ENCODE data around the gene TASL. TPM values are rescaled to one million over a fixed set of nuclear protein-coding genes. Genes with fewer than 3 reads are reported as not detected.

Gene TASL
- 0.30 TPM for total RNA-seq
- long read RNA-seq: 0 reads

DNA sequence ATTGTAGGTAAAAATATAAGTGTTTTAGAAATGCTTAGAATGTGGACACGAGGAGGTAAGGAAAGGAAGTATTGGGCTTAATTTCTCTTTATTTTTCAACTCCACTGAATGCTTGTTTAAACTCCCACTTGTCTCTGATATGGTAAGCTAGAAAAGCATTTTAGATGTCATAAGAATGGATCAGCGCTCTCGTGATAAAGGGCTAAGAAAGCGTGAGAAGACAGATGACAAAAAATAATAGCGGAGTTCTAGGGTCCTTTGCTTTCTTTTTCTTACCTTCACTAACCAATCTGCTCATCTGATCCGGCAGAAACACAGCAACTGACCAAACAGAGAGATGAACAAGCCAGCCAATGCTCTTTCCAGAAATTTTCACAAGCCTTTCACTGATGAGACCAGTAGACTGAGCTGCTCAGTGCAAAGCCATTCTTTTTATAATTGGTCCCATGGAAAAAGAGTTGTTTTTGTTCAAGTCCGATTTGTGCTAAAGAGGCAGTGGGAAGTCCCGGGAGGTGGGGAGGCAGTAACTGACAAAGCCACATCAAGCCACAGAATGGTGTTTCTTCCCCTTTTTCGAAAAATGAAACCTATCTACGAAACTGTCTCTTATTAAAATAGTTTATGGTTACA lies at the start of gene TASL:
Gene TASL (minus strand): TSS at position 405 of the 630 bp plus-strand sequence. CDS start 17,411 bp downstream, outside the sequence.
- Histone ChIP-seq H3K27me3 (ENCODE audit: low read depth) (no peaks in the 10 kb centered on the region), H3K27ac (replicated peaks) (peak within 1 kb of the TSS; percentile 27), H3K4me1 (no peaks in the 10 kb centered on the region), H3K9me3 (replicated peaks) (no peaks in the 10 kb centered on the region), H3K36me3 (no peaks in the 10 kb centered on the region), H3K4me3 (no peak within 1 kb of the TSS)
- no peak for TF ChIP-seq CTCF (IDR thresholded peaks at IDR 0.05; ENCODE audit: borderline replicate concordance)
- no peak for DNase-seq
- intact Hi-C loops (cut with micrococcal nuclease): loop anchor here (10.0 kb wide), 1 partner anchor 137 kb away; no protein-coding TSS in a partner anchor

- intact Hi-C loops (cut with micrococcal nuclease): no loop called here
- Histone ChIP-seq H3K9me3 (replicated peaks) (peaks cover 9% of the 10 kb centered on the region), H3K27ac (replicated peaks) (no peak overlapping the region)
Measured at GRCh38 chrX:30626402-30626801, 48.8 kb upstream of the TASL start.

DNA sequence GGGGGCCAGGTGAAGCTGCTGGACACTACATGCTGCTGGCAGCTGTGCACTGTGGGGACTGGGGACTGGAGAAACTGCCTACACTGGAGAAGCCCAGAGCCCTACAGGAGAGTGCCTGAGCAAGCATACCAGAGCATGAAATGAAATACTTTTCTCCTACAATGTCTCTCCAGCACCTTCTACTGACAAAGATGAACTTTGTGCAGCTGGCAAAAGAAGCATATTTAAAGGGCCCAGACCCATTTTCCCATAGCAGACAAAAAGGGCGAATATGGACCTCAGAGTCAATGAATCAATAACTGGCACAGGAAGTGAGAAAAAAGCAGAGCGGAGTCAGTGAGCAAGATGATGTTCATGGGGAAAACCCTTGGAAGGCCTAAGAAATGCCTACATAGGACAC lies 44.8 kb upstream of the TASL start:
- intact Hi-C loops (cut with micrococcal nuclease): no loop called here
- H3K27ac ChIP-seq (replicated peaks): no peak overlapping the region
- TF ChIP-seq CTCF (IDR thresholded peaks at IDR 0.05; ENCODE audit: borderline replicate concordance): no peak
- no peaks in the 10 kb centered on the region for H3K27me3 ChIP-seq (ENCODE audit: low read depth)
- H3K9me3 ChIP-seq (replicated peaks): peaks cover 9% of the 10 kb centered on the region
- peaks cover 3% of the 10 kb centered on the region for H3K4me1 ChIP-seq
- H3K4me3 ChIP-seq: no peak overlapping the region
- DNase-seq: no peak
- H3K36me3 ChIP-seq: no peaks in the 10 kb centered on the region

More at GRCh38 chrX:30626402-30626801, 48.8 kb upstream of the TASL start:
- Histone ChIP-seq H3K4me1 (no peaks in the 10 kb centered on the region), H3K4me3 (no peak overlapping the region), H3K36me3 (no peaks in the 10 kb centered on the region), H3K27me3 (ENCODE audit: low read depth) (no peaks in the 10 kb centered on the region)
- DNase-seq: no peak
- no peak for TF ChIP-seq CTCF (IDR thresholded peaks at IDR 0.05; ENCODE audit: borderline replicate concordance)

DNA sequence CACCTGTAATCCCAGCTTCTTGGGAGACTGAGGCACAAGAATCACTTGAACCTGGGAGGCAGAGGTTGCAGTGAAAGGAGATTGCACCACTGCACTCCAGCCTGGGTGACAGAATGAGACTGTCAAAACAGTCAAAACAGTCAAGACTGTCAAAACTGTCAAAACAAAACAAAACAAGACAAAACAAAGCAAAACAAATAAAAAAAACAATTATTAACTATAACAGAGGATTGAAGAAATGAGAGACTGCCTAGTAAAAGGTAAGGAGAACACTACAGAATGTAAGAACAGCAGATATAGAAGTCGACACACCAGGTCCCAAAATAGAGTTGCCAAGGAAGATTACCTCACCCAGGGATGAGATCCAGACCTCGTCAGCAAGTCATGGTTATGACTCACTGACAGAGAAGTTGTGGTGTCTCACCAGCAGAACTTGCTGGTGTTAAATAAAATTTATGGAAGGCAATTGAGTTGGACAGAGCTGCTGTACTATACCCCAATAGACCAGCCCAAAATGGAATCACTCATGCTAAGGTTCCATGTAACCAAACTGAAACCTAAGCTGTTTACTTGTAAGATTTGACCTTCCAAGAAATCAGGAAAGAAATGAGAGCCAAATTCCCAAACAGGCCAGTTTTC lies 43.5 kb upstream of the TASL start:
- intact Hi-C loops (cut with micrococcal nuclease): no loop called here
- H3K36me3 ChIP-seq: no peaks in the 10 kb centered on the region
- no peak for DNase-seq
- H3K4me1 ChIP-seq: peaks cover 3% of the 10 kb centered on the region
- H3K27ac ChIP-seq (replicated peaks): peak overlapping the region; percentile 38
- no peak for TF ChIP-seq CTCF (IDR thresholded peaks at IDR 0.05; ENCODE audit: borderline replicate concordance)
- no peak overlapping the region for H3K4me3 ChIP-seq
- H3K9me3 ChIP-seq (replicated peaks): peaks cover 13% of the 10 kb centered on the region
- H3K27me3 ChIP-seq (ENCODE audit: low read depth): no peaks in the 10 kb centered on the region

DNA sequence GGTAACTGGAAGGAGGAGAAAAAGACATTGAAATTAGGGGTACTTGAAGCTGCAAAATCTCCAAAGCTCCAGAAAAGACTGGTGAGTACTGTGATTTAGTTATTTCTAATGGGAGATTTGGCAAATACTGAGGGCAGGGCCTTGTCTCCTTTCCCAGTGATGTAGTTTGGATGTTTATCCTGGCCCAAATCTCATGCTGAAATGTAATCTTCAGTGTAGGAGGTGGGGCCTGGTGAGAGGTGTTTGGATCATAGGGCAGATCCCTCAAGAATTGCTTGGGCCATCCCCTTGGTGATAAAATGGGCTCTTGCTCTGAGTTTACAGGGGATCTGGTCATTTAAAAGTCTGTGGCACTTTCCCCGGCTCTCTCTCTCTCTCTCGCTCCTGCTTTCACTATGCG lies 42.6 kb upstream of the TASL start:
- H3K4me3 ChIP-seq: no peak overlapping the region
- H3K4me1 ChIP-seq: peaks cover 3% of the 10 kb centered on the region
- peaks cover 13% of the 10 kb centered on the region for H3K9me3 ChIP-seq (replicated peaks)
- no peak overlapping the region for H3K27ac ChIP-seq (replicated peaks)
- intact Hi-C loops (cut with micrococcal nuclease): no loop called here
- no peak for DNase-seq
- TF ChIP-seq CTCF (IDR thresholded peaks at IDR 0.05; ENCODE audit: borderline replicate concordance): no peak
- H3K27me3 ChIP-seq (ENCODE audit: low read depth): no peaks in the 10 kb centered on the region
- H3K36me3 ChIP-seq: no peaks in the 10 kb centered on the region

Measured in left ventricle myocardium inferior (tissue), 1 donor.